Hematopoietic multipotent progenitor cell treated with erythropoietin and hydrocortisone succinate and interleukin-3 and kit ligand, for 4 days (in vitro differentiated cells): Measurements from ENCODE around the gene PRCC.

ENCODE experiments used
- DNase-seq: peaks from one replicate; pipeline ENCODE4 v3.0.0-alpha.2; 2015

PRCC gene

DNA sequence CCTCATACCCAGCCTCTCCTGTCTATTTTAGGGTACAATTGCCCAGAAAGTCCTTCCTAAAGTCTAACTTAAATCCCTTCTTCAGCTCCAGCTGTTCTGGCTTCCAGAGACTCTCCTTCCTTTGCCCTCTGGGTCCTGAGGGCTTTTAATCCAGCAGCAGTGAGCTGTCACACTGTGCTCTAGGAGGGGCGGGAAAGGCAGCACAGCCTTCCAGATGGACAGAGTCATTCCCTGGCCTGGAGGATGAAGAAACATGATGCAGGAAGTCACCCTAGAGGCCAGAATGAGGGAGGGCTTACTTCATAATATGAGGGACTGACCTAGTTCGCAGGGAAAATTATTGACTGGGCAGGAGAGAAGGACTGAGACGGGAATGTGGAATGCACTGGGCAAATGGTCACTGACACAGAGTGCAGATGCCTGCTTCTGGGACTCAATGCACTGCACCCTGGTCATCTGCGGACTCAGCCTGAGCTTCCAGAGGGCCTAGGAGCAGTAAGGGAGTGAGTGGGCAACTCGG is 48.0 kb downstream of the PRCC start:
- no peak for DNase-seq

- DNase-seq: no peak
Observed at GRCh38 chr1:156815961-156816422, 48.7 kb downstream of the PRCC start.

- peak; percentile 94 for DNase-seq
Observed at GRCh38 chr1:156816561-156817328, 49.4 kb downstream of the PRCC start, which contains the start of gene SH2D2A. TSS of gene SH2D2A (minus strand) at chr1:156816848. CDS start at chr1:156816708, 140 bp downstream.

GRCh38 chr1:156821801-156822200 is 54.5 kb downstream of the PRCC start:
- no peak for DNase-seq

GRCh38 chr1:156822680-156823079 is 55.3 kb downstream of the PRCC start:
- DNase-seq: no peak

GRCh38 chr1:156823210-156823790 is 56.0 kb downstream of the PRCC start:
- DNase-seq: no peak

DNA sequence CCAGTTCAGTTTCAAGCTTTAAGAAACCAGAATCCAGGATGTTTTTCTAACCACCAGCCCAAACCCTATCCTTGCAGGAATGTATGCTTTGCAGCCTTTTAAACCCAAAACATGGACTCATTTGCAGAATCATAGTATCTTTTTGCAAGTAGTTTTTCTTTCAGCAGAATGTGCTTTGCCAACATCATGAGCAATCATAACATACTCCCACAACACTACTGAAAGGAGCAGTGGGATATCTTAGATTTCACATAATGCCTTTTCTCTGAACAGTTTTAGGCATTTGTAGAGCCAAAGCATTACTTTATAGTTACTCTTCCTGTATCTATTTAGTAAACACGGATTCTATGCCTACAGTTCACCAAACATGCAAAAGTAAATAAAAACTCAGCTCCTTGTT is 59.3 kb downstream of the PRCC start:
- no peak for DNase-seq

- DNase-seq: no peak
Observed at GRCh38 chr1:156828400-156829124, 61.2 kb downstream of the PRCC start.

GRCh38 chr1:156832434-156832833 is 65.1 kb downstream of the PRCC start:
- DNase-seq: no peak

GRCh38 chr1:156833603-156834002 is 66.3 kb downstream of the PRCC start:
- DNase-seq: no peak

DNA sequence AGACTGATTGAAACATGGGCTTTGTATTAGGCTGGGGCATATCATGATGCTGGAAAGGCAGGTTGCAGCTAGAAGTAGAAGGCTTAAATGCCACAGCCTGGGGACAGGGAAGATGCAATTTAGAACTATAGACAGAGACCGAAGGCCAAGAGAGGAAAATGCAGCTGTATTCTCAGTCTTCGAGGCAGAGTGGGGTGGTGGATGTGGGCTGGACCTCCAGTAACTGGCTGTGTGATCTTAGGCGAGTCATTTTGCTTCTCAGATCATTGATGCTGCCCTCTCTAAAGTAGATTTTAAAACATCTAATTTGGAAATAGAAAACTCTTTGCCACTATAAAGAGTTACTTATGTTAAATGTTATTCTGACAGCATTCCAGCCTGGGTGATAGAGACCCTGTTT is 67.0 kb downstream of the PRCC start:
- no peak for DNase-seq

DNA sequence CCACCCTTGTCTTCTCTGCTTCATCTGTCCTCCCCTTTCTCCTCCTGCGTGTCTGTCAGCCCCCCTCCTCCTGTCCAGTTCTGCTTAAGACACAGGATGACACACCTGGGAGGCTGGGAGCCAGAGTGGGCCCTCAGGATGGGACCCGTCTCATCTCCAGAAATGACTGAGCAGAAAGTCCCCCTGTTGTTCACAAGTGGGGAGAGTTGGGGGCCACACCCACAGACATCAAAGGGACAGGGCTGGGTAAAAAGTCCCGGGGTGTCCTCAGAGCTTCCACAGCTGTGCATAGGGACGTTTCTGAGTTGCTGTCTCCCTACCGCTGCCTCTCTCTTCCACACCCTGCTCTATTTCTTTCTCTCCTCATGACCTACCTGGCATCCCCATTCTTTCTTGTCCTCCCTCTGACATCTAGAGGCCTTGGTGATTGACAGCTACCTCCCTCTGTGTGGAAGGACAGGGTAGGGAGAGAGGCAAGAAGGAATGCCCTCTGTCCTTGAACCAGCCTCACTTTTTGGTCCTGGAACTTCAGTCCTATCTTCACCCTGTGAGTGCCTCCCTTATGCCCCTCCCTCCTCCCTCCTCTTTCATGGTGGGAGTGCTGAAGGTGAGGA is 68.8 kb downstream of the PRCC start:
- no peak for DNase-seq

GRCh38 chr1:156836892-156837291 is 69.6 kb downstream of the PRCC start:
- DNase-seq: no peak

DNA sequence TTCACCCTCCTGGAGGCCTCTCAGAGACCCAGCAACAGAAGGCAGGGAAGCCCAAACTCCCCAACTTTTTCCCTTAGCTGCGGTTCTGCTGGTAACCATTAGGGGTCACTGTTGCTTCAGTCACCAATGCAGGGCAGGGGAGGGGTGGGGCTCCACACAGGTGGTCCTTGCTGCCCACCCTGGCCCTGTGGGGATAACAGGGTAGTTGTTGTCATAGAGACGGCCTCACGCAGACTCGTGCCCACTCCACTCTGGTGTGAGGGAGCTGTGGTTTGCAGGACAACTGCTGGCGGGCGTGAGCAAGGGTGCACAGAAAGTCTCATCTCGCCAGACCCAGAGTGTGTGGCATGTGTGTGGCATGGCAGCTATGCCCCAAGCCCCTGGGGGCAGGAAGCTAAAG is 71.6 kb downstream of the PRCC start:
- DNase-seq: peak; percentile 66

GRCh38 chr1:156839426-156840109 is 72.2 kb downstream of the PRCC start:
- DNase-seq: no peak

GRCh38 chr1:156840186-156840897 is 73.0 kb downstream of the PRCC start:
- no peak for DNase-seq

DNA sequence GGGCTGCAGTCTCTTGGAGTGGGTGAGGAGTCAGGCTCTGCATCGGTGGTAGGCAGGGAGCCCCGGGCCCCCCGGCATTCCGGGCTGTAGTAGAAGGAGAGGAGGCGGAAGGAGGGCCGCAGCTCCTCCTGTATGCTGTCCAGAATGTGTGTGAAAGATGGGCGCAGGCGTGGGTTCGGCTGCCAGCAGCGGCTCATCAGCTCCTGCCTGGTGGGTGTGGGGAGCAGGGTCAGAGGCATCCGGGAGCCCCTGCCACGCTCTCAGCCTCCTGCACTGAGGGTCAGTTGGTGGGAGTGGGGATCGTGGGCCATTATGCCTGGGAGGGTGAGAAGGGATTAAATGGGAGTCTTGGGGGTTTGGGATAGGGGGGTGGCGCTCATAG is 73.6 kb downstream of the PRCC start:
- no peak for DNase-seq

GRCh38 chr1:156841295-156841855 is 74.0 kb downstream of the PRCC start:
- no peak for DNase-seq

DNA sequence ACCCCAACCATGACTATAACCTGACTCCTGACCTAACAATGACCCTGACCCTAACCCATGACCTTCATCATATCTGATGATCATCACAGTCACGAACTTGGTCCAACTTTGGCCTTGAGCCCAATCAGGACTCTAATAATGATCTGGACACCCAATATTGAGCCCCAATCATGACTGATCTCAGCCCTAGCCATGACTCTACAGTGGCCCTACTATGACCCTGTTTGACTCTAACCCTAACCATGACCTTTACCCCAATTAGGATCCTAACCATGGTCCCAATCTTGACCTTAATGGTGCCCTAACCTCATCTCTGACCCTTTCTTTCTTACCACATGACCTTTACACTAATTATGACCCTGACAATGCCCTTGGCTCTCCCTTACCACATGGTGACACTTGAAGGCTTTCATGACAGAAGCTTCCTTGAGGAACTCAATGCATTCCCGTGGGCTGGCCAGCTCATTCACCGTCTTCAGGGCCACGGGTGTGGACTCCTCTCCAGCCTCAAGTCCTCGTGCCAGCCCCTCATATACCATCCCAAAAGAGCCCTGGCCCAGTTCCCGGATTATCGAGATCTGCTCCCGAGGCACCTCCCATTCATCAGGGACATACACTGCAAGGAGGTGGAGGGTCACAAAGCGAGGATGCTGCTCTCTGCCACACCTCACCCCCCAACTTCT is 75.4 kb downstream of the PRCC start:
- no peak for DNase-seq

- DNase-seq: no peak
Observed at GRCh38 chr1:156844102-156844501, 76.8 kb downstream of the PRCC start.

DNA sequence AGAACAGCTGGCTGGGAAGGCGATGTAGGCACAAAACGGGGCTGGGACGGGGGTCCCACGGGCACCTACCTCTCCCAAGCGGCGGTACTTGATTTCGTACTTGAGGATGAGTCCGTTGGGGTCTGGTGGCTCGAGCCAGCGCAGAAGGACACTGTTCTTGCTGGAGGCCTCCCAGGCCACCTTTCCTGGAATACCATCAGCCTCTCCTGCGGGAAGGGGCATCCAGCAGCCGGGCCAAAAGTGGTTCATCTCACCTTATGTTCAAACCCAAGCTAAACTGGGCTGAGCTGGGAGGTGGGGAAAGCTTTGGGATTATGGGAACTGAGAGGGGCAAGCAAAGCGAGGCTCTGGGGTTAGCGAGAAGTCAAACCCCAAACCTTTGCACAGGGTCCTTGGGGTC is 77.3 kb downstream of the PRCC start:
- DNase-seq: no peak
